ENCODE results near the gene ROMO1. TPM values are rescaled to one million over a fixed set of nuclear protein-coding genes. Genes with fewer than 3 reads are reported as not detected.

Gene ROMO1
- total RNA-seq, 1 donor from 2014 or later, result 110 TPM

DNA sequence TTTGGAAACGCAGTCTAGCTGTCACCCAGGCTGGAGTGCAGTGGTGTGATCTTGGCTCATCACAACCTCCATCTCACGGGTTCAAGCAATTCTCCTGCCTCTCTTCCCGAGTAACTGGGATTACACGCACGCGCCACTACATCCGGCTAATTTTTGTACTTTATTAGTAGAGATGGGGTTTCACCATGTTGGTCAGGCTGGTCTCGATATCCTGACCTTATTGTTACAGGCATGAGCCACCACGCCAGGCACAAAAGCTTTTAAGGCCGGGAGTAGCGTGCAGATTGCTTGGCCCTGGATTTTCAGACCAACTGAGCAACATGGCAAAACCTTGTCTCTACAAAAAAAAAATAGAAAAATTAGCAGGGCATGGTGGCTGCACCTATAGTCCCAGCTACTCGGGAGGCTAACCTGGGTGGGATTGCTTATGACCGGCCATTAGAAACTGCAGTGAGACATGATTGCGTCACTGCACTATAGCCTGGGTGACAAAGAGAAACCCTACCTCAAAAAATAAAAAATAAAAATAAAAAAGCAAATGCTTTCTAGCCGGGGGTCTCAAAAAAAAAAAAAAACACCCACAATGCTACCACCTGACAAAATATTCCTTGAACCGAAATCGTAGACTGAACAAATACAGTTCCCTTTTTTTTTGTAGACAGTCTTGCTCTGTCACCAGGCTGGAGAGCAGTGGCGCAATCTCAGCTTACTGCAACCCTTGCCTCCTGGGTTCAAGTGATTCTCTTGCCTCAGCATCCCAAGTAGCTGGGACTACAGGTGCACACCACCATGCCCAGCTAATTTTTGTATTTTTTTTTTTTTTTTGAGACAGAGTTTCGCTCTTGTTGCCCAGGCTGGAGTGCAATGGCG, 27.9 kb downstream of the ROMO1 start:
- H3K27me3 Mint-ChIP-seq (ENCODE audit: unreplicated experiment), result no peaks in the 10 kb centered on the region
- no peak overlapping the region for H3K27ac Mint-ChIP-seq (ENCODE audit: unreplicated experiment)
- H3K4me3 Mint-ChIP-seq (ENCODE audit: unreplicated experiment), result no peak overlapping the region
- H3K4me1 Mint-ChIP-seq (ENCODE audit: unreplicated experiment), result peaks cover 13% of the 10 kb centered on the region
- no peaks in the 10 kb centered on the region for H3K9me3 Mint-ChIP-seq (ENCODE audit: unreplicated experiment)
- no peak for DNase-seq (ENCODE audit: extremely low spot score, unreplicated experiment)
- TF ChIP-seq, protein P1, sequence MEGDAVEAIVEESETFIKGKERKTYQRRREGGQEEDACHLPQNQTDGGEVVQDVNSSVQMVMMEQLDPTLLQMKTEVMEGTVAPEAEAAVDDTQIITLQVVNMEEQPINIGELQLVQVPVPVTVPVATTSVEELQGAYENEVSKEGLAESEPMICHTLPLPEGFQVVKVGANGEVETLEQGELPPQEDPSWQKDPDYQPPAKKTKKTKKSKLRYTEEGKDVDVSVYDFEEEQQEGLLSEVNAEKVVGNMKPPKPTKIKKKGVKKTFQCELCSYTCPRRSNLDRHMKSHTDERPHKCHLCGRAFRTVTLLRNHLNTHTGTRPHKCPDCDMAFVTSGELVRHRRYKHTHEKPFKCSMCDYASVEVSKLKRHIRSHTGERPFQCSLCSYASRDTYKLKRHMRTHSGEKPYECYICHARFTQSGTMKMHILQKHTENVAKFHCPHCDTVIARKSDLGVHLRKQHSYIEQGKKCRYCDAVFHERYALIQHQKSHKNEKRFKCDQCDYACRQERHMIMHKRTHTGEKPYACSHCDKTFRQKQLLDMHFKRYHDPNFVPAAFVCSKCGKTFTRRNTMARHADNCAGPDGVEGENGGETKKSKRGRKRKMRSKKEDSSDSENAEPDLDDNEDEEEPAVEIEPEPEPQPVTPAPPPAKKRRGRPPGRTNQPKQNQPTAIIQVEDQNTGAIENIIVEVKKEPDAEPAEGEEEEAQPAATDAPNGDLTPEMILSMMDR (IDR thresholded peaks at IDR 0.05), result no peak
- H3K36me3 Mint-ChIP-seq (ENCODE audit: unreplicated experiment), result peaks cover 43% of the 10 kb centered on the region

DNA sequence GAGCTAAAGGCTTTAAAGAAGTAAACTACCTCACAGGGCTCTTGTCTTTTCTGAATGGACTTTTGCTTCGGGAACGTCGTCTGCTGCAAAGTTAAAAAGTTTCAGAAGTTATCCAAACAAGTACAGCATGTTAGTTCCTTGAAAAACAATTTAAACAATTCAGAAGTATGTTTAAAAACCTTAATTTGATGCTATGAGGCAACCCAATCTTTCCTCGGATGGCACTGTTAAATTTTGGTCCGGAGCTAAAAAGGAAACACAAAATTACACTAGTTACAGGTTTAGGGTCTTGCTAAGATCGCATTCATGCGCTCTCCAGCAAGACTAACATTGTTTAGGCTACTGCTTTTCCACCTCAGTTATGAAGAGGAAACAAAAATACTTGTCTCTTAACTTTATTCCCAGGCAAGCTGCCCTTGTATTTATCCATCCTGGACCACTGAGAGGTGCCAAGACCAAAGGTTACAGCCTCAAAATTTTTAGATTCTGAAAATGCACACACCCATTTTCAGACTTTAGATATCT, 30.1 kb downstream of the ROMO1 start:
- Mint-ChIP-seq H3K27me3 (ENCODE audit: unreplicated experiment) (no peaks in the 10 kb centered on the region), H3K4me1 (ENCODE audit: unreplicated experiment) (peaks cover 24% of the 10 kb centered on the region), H3K4me3 (ENCODE audit: unreplicated experiment) (no peak overlapping the region), H3K36me3 (ENCODE audit: unreplicated experiment) (peaks cover 45% of the 10 kb centered on the region), H3K9me3 (ENCODE audit: unreplicated experiment) (no peaks in the 10 kb centered on the region), H3K27ac (ENCODE audit: unreplicated experiment) (no peak overlapping the region)
- TF ChIP-seq, protein P1 (IDR thresholded peaks at IDR 0.05), result no peak
- DNase-seq (ENCODE audit: extremely low spot score, unreplicated experiment), result no peak

DNA sequence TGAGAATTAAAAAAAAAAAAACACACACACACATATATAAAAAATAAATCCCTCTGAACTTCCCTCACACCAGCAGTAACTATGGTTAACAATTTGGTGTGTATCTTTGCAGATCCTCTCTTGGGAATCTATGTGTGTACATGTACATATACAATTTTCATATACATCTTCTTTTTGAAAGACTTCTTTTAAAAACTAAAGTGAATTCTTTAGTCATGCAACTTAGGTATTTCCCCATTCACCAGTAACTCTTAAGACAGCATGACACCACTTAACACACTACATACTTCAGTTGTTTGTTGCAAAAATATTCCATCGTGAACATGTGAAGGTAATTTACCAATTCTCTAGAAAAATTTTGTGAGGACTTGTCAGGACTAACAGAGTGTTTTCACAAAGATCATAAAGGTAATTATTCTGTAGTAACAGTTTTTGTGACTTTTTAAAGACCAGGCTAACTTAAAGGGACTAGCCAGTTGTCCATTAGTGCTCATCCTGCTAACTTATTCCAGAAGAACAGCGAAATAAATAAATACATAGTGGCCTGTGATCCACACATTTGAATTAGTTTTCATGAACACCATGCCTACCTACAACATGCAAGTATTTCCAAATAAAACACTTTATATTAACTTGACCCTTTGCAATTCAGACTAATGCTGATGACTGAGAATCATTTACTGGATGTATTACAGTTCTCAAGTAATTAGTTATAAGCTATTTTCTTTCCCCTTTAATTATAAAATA, 30.8 kb downstream of the ROMO1 start:
- Mint-ChIP-seq H3K36me3 (ENCODE audit: unreplicated experiment) (peaks cover 47% of the 10 kb centered on the region), H3K27ac (ENCODE audit: unreplicated experiment) (no peak overlapping the region), H3K9me3 (ENCODE audit: unreplicated experiment) (no peaks in the 10 kb centered on the region), H3K4me3 (ENCODE audit: unreplicated experiment) (no peak overlapping the region), H3K4me1 (ENCODE audit: unreplicated experiment) (peaks cover 31% of the 10 kb centered on the region), H3K27me3 (ENCODE audit: unreplicated experiment) (no peaks in the 10 kb centered on the region)
- no peak for DNase-seq (ENCODE audit: extremely low spot score, unreplicated experiment)
- TF ChIP-seq, protein P1 (IDR thresholded peaks at IDR 0.05), result no peak

DNA sequence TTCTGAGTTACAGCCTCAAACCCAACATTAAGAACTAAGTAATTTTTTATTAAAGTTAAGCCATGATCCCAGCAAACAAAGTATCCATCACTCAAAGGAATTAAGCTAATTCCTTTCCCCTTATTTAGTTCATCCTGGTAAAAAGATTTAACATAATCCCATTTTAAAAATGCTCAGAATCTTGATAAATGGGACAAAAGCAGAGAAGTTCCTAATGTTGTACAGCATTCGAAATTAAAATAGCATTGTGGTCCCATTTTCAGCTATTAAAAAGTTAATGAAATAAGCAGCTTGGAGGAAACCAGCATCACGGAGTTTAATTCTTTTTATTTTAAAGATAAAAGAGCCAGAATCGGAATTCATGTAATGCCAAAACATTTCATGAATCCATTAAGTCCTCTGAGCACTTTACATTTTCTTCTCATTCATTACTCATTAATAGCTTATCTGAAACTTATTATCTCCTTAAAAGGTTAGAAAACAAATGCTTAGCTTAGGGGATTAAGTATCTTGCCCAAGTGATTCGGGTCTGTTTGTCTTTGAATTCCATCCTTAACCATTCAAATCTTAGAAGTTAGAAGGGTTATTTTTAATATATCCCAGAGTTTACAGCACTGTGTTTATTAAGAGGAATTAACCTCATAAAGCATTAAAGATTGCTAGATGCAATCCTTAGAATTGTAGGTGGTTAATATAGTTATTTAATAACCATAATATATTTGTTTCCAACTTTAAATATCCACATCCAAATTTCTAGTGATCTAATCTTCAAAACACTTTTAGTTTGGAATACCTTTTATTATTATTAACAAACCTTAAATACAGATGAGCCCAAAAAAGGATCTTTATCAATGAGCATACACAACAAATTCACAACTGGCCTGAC, 31.6 kb downstream of the ROMO1 start:
- TF ChIP-seq, protein P1 (IDR thresholded peaks at IDR 0.05), result no peak
- peaks cover 48% of the 10 kb centered on the region for H3K36me3 Mint-ChIP-seq (ENCODE audit: unreplicated experiment)
- no peak overlapping the region for H3K27ac Mint-ChIP-seq (ENCODE audit: unreplicated experiment)
- H3K4me1 Mint-ChIP-seq (ENCODE audit: unreplicated experiment), result peaks cover 36% of the 10 kb centered on the region
- DNase-seq (ENCODE audit: extremely low spot score, unreplicated experiment), result no peak
- no peak overlapping the region for H3K4me3 Mint-ChIP-seq (ENCODE audit: unreplicated experiment)
- H3K9me3 Mint-ChIP-seq (ENCODE audit: unreplicated experiment), result no peaks in the 10 kb centered on the region
- no peaks in the 10 kb centered on the region for H3K27me3 Mint-ChIP-seq (ENCODE audit: unreplicated experiment)

Data from osteocyte (in vitro differentiated cells).